ENCODE data around the gene AHI1. TPM values are rescaled to one million over a fixed set of nuclear protein-coding genes. Genes with fewer than 3 reads are reported as not detected.

AHI1 gene
- total RNA-seq, 3 donors from 2014 or later, result 17.7 to 34.7 (median 26.5) TPM

DNA sequence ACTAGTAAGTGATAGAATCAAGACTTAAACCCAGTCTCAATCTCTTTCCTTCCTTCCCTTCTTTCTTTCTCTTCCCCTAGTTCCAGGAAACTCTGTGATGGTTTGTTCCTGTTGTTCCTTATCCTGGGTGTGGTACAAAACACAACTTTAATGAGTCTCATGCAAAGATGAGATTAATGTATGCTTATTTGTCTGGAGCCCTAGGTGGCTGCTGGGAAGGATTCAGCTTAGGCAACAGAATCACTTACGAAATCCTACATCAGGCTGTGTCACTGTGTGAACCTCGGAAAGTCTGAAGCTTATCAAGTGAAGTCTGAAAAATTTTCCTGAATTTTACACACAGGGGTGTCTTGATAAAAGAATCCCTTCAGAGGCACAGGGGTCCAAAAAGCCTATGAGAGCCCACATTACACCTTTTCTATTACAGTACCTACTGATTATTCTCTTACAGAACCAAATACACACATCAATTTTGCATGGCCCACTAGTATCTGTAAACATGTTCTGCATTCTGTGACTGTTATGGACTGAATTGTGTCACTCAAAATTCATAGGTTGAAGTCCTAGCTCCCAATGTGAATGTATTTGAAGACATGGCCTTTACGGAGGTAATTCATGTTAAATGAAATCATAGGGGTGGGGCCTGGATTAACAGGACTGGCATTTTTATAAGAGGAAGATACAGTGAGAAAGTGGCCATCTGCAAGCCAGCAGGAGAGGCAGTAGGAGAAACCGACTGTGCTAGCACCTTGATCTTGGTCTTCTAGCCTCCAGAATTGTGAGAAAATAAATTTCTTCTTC is 171.7 kb downstream of the AHI1 start:
- intact Hi-C loops (cut with DNase I, micrococcal nuclease), result no loop called here
- no peak overlapping the region for H3K4me3 ChIP-seq
- H3K36me3 ChIP-seq (ENCODE audit: low read depth), result no peaks in the 10 kb centered on the region
- no peaks in the 10 kb centered on the region for H3K4me1 ChIP-seq (ENCODE audit: low read depth)
- DNase-seq (peak in 1 of 3 donors; percentile 33), ATAC-seq (peak; percentile 87)
- TF ChIP-seq, protein P1, sequence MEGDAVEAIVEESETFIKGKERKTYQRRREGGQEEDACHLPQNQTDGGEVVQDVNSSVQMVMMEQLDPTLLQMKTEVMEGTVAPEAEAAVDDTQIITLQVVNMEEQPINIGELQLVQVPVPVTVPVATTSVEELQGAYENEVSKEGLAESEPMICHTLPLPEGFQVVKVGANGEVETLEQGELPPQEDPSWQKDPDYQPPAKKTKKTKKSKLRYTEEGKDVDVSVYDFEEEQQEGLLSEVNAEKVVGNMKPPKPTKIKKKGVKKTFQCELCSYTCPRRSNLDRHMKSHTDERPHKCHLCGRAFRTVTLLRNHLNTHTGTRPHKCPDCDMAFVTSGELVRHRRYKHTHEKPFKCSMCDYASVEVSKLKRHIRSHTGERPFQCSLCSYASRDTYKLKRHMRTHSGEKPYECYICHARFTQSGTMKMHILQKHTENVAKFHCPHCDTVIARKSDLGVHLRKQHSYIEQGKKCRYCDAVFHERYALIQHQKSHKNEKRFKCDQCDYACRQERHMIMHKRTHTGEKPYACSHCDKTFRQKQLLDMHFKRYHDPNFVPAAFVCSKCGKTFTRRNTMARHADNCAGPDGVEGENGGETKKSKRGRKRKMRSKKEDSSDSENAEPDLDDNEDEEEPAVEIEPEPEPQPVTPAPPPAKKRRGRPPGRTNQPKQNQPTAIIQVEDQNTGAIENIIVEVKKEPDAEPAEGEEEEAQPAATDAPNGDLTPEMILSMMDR (IDR thresholded peaks at IDR 0.05), result no peak
- no peaks in the 10 kb centered on the region for H3K9me3 ChIP-seq

DNA sequence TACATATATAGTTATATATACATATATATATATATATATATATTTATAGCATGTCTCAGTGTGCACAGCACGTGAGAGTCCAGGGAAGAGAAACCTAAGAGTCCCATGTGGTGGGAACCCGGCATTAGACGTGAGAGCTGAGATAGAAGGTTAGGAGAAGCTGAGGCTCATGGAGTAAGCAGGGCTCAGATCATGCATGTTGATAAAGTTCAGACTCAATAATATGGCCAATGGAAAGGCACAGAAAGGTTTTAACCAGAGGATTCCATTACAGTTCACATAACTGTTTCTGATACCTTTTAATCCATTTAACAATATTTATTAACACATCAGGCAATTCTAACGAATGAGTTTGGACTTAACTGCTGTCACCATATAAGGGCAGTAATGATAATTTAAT is 173.0 kb downstream of the AHI1 start:
- DNase-seq (no peak), ATAC-seq (no peak)
- H3K4me3 ChIP-seq, result no peak overlapping the region
- no peaks in the 10 kb centered on the region for H3K9me3 ChIP-seq
- TF ChIP-seq, protein P1 (IDR thresholded peaks at IDR 0.05), result no peak
- intact Hi-C loops (cut with DNase I, micrococcal nuclease), result no loop called here
- H3K36me3 ChIP-seq (ENCODE audit: low read depth), result no peaks in the 10 kb centered on the region
- no peaks in the 10 kb centered on the region for H3K4me1 ChIP-seq (ENCODE audit: low read depth)

DNA sequence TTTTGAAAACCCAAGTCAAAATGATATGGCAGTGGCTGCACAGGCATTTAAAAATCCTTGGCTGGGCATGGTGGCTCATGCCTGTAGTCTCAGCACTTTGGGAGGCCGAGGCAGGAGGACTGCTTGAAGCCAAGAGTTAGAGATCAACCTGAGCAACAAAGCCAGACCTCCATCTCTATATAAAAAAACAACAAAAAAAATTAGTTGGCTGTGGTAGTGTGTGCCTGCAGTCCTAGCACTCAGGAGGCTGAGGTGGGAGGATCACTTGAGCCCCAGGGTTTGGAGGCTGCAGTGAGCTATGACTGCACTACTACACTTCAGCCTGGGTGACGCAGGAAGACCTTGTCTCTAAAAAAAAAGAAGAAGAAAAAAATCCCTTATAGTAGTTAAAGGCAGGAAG is 173.6 kb downstream of the AHI1 start:
- Histone ChIP-seq H3K4me1 (ENCODE audit: low read depth) (no peaks in the 10 kb centered on the region), H3K9me3 (no peaks in the 10 kb centered on the region), H3K36me3 (ENCODE audit: low read depth) (no peaks in the 10 kb centered on the region), H3K4me3 (no peak overlapping the region)
- DNase-seq (no peak), ATAC-seq (no peak)
- TF ChIP-seq, protein P1 (IDR thresholded peaks at IDR 0.05), result no peak
- intact Hi-C loops (cut with DNase I, micrococcal nuclease), result no loop called here

DNA sequence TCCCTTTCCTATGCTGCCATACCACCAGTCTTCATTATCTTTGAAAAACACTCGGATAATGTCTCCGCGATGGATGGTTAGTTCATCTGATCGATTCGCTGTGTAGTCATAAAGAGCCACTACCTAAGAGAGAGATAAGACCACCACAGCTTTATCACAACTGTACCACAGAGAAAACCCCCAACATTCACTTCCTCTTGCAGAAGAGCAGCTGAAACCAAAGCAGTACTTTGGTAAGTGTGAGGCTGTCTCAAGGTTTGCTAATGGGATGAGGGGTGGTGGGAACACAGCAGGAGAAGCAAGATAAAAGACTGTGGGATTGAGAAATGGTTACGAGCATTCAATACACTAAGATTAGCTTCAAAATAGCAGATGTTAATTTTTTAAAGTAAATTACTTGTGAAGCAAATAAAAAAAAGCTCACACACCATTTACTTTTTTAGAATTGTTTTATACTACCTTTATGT is 174.3 kb downstream of the AHI1 start:
- H3K4me1 ChIP-seq (ENCODE audit: low read depth), result no peaks in the 10 kb centered on the region
- TF ChIP-seq, protein P1 (IDR thresholded peaks at IDR 0.05), result no peak
- no peaks in the 10 kb centered on the region for H3K36me3 ChIP-seq (ENCODE audit: low read depth)
- DNase-seq (no peak), ATAC-seq (peak; percentile 34)
- intact Hi-C loops (cut with DNase I, micrococcal nuclease), result no loop called here
- no peaks in the 10 kb centered on the region for H3K9me3 ChIP-seq
- no peak overlapping the region for H3K4me3 ChIP-seq

DNA sequence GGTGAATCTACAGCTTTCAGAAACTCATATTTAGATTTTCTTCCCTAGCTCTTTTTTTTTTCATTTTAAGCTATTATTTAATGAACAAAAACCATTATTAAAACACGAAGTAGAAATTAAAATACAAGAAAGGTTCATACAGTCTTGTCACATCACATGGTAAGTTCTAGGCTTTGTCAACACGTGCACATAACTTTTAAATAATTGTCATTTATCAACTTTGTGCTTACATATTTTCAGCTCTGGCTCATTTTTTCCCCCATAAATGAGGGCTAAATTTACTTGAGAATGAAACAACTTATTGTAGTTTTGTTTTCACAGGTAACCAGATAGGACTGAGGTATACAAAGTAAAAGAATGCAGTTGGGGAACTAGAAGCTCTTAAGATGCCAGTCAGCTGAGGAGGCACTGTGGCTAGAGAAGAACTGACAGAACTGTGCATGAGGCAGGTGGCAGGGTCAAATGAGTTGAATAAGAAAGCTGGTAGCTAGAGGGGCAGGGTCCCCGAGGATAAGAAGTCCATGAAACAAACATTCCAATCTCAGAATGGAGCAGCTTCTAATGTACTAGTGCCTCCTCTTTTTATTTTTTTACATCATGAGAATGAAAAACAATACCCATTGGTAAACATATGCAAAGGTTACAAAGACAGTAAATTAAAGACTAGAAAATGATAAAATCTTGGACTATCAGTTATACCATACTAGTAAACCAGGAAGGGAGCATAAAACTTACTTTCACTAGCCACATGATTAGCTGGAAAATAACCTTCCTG is 174.9 kb downstream of the AHI1 start:
- TF ChIP-seq, protein P1 (IDR thresholded peaks at IDR 0.05), result no peak
- no peaks in the 10 kb centered on the region for H3K4me1 ChIP-seq (ENCODE audit: low read depth)
- DNase-seq (no peak), ATAC-seq (no peak)
- no peaks in the 10 kb centered on the region for H3K9me3 ChIP-seq
- intact Hi-C loops (cut with DNase I, micrococcal nuclease), result no loop called here
- H3K4me3 ChIP-seq, result no peak overlapping the region
- no peaks in the 10 kb centered on the region for H3K36me3 ChIP-seq (ENCODE audit: low read depth)

Measured in mucosa of descending colon (tissue), 3 donors.